HUDEP-2 (cell line): ENCODE measurements around the gene TTLL10.

Source experiments
- DNase-seq, 76 experiments: peaks; one replicate each; lab custom pipeline; 2025; ENCODE audit not compliant: unreplicated experiment in 76 of 76; lab: John Stamatoyannopoulos, UW

TTLL10 gene

DNA sequence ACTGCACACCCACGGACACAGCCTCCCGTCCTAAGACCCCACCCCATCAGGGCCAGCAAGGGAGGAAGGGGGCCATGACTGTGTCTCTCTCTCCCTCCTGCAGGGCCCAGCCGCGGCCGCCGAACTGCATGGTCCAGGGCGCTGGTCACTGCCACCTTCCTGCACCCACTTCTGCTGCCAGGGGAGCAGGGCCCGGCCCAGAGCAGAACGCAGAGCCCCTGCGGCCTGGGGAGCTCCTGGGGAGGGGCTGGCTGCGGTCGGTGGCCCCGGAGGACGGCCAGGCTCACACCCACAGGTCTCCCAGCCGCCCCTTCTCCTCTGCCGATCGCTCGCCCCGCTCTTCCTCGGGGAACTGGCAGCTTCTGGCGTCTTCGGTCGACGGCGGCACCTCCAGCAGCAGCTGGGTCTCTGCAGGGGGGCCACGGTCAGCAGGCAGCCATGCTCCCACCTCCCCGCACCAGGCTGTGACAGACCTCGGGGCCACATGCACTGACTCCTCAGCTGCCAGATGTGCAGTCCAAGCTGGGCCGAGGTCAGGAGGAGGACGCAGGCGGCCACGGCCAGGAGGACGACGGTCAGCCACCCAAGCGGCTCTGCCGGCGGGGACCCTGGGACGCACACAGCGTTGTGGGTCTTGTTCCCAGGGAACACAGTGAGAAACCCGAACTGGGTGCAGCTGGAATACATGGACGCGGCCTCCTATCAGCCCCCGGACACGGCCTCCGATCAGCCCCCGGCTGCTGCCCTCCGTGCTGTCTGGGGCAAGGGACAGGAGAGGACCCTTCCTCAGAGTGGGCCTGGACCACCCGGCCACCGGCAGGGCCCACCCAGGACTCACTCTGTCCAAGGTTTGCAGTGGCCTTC lies 30.1 kb downstream of the TTLL10 start:
- DNase-seq: no peak

DNA sequence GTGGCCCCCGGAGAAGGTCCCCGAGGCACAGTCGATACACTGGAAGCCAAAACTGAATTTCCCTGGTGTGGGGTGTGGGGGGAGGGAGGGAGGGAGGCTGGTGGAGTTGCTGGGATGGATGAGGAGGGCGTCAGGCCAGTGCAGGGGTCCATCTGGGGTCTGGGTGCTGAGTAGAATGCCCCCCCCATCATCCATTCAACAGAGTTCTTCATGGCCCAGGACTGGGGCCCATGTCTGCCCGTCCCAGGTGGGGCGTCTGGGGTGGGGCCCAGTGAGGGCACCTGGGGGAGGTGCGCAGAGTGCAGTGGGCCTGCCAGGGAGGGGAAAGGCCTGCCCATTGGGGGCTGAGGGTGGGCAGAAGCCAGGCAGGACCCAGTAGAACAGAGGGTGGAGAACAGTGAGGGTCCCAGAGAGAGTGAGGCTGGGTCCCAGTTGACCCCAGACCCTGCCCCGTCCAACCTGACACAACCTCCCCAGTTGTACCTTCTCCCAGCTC lies 30.8 kb downstream of the TTLL10 start:
- no peak for DNase-seq

GRCh38 chr1:1204998-1205768 lies 31.5 kb downstream of the TTLL10 start:
- DNase-seq: no peak

DNA sequence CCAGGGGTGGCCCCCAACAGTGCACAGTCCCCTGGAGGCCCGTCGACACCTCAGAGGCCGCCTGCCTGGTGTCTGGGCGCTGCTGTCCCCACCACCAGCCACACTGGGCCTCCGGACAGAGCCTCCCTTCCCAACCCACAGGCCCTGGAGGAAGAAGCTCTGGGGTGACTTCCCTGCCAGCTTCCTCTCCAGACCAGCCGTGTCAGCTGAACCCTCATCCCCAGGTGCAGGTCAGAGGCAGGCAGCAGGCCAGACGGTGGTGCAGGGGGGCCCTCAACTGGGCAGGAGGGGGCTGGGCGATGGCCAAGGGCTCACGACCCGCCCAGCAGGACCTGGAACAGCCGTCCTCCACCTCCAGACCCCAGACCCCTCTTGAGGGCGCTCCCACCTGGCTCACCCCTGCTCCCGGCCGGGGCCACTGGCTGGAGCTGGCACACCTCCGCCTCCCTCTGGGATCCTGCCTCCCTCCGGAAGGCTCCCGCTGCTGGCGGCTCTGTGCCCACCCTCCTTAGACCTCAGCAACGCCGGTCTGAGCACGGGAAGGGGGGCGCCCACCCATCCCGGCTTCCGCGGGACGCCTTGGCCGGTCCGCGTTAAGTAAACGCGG lies 32.2 kb downstream of the TTLL10 start:
- DNase-seq: no peak

DNA sequence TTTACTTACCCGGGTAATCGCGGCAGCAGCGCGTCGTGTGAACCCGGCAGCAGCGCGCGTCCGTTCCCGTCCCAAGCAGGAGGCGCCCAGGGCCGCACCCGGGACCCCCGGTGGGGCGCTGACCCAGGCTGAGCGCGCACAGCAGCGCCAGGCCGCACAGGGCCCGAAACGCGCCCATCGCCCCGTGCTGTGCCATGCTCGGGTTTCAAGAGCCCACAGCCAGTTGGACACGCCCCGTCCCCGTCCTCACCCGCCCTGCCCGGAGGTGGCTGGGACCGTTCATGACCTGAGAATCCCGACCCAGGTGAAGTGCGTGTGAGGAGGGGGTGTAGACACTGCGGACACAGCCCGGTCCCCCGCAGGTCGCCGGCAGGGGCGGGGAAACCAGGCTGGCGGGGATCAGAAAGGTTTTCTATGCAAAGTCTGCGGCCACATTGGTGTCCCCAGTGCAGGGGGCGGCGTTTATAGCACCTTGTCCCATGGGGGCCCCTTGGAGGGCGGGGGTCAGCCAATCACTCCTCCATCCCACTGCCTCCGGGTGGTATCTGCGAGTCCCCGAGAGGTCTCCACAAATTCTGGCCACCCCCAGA lies 32.8 kb downstream of the TTLL10 start, which contains the start of gene TNFRSF18:
Gene TNFRSF18, minus strand, starts transcription at position 217 of the 590 bp plus-strand sequence. Its CDS starts 21 bp downstream, at position 196.
- no peak for DNase-seq

GRCh38 chr1:1206966-1207531 lies 33.4 kb downstream of the TTLL10 start:
- no peak for DNase-seq

- no peak for DNase-seq
Measured at GRCh38 chr1:1207571-1207892, 33.9 kb downstream of the TTLL10 start.

DNA sequence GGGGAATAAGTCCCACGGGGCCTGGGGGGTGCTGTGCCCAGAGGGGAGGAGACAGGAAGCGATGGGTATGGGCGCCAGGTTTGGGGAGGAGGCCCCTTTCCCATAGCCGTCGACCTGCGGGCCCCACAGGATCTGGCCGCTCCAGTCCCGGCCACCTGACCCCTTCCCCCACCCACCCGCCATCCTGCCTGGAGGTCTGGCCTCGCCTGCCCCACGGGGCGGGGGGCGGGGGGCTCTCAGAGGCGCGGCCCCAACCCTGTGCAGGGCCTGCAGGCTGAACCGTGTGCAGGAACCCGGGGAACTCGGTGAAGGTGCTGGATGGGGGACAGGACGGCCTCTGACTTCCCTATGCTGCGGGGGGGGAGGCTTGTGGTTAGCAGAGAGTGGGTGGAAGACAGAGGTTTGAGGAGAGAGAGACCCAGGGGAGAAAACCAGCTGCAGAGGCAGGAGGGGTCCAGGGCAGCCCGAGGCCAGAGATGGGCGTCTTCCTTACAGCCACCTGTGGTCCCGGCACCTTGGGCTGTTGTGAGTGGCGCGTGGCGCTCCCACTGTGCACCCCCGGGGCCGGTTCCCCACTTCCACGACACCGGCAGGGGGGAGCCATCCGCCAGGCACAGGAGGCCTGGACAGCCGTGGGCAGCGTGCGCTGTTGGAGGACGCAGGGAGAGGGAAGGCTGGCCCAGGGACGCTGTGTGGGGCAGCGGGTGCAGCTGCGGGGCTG lies 35.2 kb downstream of the TTLL10 start:
- DNase-seq: peak in 15 of 76 experiments; percentile 3 to 64 (median 16)

DNA sequence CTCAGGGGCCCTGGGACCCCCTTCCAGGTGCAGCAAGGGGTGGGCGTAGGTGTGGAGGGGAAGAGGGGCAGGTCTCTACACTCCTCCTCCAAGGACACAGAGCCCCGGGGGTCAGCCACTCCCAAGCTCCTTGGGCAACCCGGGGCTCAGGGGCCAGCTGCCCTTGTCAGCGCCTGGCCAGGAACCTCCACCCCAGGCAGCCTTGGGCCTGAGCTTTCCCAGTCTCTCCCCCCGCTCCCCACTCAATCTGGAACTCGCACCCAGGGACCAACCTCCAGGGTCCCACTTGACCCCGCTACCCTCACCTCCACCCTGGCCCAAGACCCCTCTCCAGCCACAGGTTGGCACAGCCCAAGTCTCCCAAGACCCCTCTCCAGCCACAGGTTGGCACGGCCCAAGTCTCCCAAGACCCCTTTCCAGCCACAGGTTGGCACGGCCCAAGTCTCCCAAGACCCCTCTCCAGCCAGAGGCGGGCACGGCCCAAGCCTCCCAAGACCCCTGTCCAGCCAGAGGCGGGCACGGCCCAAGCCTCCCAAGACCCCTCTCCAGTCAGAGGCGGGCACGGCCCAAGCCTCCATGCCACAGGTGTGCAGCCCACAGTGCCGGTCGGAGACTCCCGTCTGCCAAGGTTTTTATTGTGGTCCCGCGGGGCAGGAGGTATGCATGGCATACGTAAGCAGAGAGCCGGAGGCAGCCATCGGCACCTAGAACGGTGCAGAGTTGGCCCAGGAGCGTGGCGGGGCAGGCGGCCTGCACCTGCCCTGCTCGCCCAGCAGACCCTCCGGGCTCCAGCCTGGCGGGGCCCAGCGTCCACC lies 37.3 kb downstream of the TTLL10 start:
- no peak for DNase-seq

- no peak for DNase-seq
Measured at GRCh38 chr1:1211541-1212441, 38.1 kb downstream of the TTLL10 start.

GRCh38 chr1:1212780-1213344 lies 39.2 kb downstream of the TTLL10 start:
- no peak for DNase-seq

- no peak for DNase-seq
Measured at GRCh38 chr1:1213345-1214265, 39.9 kb downstream of the TTLL10 start, which contains the start of gene TNFRSF4. Gene TNFRSF4, minus strand, starts transcription at chr1:1214153. Its CDS starts 26 bp downstream, at chr1:1214127.

GRCh38 chr1:1215080-1215676 lies 41.5 kb downstream of the TTLL10 start:
- DNase-seq: no peak

- no peak for DNase-seq
Measured at GRCh38 chr1:1215881-1216605, 42.4 kb downstream of the TTLL10 start.

- DNase-seq: no peak
Measured at GRCh38 chr1:1216770-1217620, 43.3 kb downstream of the TTLL10 start.
